HG03139 (cell line): ENCODE results near the gene STARD7.

Experiments used
- ATAC-seq: cut with Tn5 transposase; IDR thresholded peaks from one replicate; pipeline ENCODE4 v1.9.1; 2021; ENCODE audit not compliant: unreplicated experiment

Gene STARD7

GRCh38 chr2:96138179-96139145 is 70.2 kb downstream of the STARD7 start, which contains the start of gene ASTL:
ASTL (minus strand) TSS chr2:96138502; CDS start chr2:96138436, 66 bp downstream.
- no peak for ATAC-seq

- no peak for ATAC-seq
Measured at GRCh38 chr2:96137321-96138178, 71.1 kb downstream of the STARD7 start.

- no peak for ATAC-seq
Measured at GRCh38 chr2:96136129-96136720, 72.4 kb downstream of the STARD7 start.

GRCh38 chr2:96135621-96136020 is 73.0 kb downstream of the STARD7 start:
- no peak for ATAC-seq

GRCh38 chr2:96135171-96135570 is 73.5 kb downstream of the STARD7 start:
- no peak for ATAC-seq
